ENCODE measurements around the gene CLMN. TPM values are rescaled to one million over a fixed set of nuclear protein-coding genes. Genes with fewer than 3 reads are reported as not detected.

The CLMN gene
- total RNA-seq, 2 donors from 2014 or later = 3.4 to 4.0 TPM

DNA sequence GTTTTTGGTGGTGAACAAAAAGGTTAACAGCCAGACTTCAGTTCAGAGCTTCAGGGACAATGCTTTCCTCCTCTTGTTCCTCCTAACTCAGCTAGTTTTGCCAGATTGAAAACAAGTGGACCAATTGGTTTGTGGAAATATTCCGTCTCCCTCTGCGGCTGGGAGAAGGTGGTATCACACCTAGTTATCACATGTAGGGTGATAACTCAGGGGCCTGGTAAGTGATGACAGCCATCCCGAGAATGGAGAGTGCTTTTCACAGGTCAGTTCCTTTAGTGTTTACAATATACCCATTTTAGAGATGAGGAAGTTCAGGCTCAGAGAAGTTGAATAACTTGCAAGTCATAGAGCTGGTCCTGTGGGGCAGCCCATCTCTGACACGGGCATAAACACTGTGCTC is 101.7 kb downstream of the CLMN start:
- Histone ChIP-seq H3K36me3 (no peaks in the 10 kb centered on the region), H3K4me1 (no peaks in the 10 kb centered on the region), H3K27ac (no peak overlapping the region), H3K9me3 (no peaks in the 10 kb centered on the region), H3K27me3 (no peaks in the 10 kb centered on the region), H3K4me3 (no peak overlapping the region)
- DNase-seq (ENCODE audit: low spot score) = no peak
- TF ChIP-seq, protein P1, sequence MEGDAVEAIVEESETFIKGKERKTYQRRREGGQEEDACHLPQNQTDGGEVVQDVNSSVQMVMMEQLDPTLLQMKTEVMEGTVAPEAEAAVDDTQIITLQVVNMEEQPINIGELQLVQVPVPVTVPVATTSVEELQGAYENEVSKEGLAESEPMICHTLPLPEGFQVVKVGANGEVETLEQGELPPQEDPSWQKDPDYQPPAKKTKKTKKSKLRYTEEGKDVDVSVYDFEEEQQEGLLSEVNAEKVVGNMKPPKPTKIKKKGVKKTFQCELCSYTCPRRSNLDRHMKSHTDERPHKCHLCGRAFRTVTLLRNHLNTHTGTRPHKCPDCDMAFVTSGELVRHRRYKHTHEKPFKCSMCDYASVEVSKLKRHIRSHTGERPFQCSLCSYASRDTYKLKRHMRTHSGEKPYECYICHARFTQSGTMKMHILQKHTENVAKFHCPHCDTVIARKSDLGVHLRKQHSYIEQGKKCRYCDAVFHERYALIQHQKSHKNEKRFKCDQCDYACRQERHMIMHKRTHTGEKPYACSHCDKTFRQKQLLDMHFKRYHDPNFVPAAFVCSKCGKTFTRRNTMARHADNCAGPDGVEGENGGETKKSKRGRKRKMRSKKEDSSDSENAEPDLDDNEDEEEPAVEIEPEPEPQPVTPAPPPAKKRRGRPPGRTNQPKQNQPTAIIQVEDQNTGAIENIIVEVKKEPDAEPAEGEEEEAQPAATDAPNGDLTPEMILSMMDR (IDR thresholded peaks at IDR 0.05) = no peak

DNA sequence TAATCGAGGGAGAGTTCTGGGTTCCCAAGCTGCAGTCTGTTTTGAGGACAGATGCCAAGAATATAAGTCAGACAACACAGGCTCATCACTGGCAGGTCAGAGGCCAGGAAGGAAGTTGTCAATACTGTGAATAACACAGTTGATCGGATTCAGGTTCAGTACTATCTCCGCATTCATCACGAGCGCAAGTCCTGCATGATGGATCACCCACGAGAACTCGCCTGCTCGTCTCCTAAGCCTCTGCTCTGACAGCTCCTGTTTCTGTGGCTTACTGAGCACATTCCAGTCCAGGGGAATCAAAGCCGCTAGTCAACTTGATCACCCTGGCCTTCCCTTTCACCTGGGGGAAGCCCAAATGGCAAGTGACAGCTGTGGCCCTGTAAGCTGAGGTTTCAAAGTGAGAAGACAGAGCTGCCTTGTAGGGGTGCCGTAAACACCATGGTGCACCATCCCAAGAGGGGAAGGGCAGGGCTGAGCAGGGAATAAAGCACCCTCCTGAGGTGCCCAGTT is 102.3 kb downstream of the CLMN start:
- no peaks in the 10 kb centered on the region for H3K4me1 ChIP-seq
- TF ChIP-seq, protein P1 (IDR thresholded peaks at IDR 0.05) = no peak
- no peak for DNase-seq (ENCODE audit: low spot score)
- no peaks in the 10 kb centered on the region for H3K27me3 ChIP-seq
- no peaks in the 10 kb centered on the region for H3K36me3 ChIP-seq
- H3K9me3 ChIP-seq = no peaks in the 10 kb centered on the region
- no peak overlapping the region for H3K4me3 ChIP-seq
- no peak overlapping the region for H3K27ac ChIP-seq

DNA sequence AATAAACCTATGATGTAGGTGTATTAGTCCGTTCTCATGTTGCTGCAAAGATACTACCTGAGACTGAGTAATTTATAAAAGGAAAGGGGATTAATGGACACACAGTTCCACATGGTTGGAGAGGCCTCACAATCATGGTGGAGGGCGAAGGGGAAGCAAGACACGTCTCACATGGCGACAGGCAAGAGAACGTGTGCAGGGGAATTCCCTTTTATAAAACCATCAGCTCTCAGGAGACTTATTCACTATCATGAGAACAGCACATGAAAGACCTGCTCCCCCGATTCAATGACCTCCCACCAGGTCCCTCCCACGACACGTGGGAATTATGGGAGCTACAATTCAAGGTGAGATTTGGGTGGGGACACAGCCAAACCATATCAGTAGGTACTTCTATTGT is 103.7 kb downstream of the CLMN start:
- TF ChIP-seq, protein P1 (IDR thresholded peaks at IDR 0.05) = no peak
- Histone ChIP-seq H3K4me3 (no peak overlapping the region), H3K36me3 (no peaks in the 10 kb centered on the region), H3K27ac (no peak overlapping the region), H3K27me3 (no peaks in the 10 kb centered on the region), H3K4me1 (no peaks in the 10 kb centered on the region), H3K9me3 (no peaks in the 10 kb centered on the region)
- DNase-seq (ENCODE audit: low spot score) = no peak

DNA sequence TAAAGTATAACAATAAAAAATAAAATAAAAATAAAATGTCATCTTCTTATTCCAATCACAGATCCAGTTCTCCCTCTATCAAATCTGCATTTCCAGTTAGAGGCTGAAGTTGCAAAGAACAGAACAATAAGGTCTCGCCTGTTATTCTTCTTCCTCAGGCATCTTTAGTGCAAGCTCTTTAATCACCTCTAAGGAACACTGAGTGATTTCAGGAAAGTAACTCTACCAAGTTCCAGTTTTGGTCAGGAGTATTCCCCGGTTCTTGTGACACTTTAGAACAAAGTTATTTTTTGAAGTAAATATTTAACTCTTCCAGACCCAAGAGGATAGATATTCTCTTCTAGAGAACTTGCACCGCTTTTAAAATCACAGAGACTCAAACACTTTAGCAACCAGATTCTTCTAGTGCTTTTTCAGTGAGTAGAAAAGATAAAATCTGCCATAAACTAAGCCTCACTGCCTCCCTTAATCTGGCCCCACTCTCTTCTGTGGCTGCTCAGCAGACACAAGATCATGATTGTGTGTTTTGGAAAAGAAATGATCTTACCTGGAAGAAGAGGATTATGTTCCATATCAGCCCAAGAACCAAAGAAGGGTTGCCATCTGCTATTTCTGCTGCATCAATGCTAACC is 104.5 kb downstream of the CLMN start:
- Histone ChIP-seq H3K4me3 (no peak overlapping the region), H3K27me3 (no peaks in the 10 kb centered on the region), H3K9me3 (no peaks in the 10 kb centered on the region), H3K36me3 (no peaks in the 10 kb centered on the region), H3K27ac (no peak overlapping the region), H3K4me1 (no peaks in the 10 kb centered on the region)
- no peak for DNase-seq (ENCODE audit: low spot score)
- TF ChIP-seq, protein P1 (IDR thresholded peaks at IDR 0.05) = no peak

DNA sequence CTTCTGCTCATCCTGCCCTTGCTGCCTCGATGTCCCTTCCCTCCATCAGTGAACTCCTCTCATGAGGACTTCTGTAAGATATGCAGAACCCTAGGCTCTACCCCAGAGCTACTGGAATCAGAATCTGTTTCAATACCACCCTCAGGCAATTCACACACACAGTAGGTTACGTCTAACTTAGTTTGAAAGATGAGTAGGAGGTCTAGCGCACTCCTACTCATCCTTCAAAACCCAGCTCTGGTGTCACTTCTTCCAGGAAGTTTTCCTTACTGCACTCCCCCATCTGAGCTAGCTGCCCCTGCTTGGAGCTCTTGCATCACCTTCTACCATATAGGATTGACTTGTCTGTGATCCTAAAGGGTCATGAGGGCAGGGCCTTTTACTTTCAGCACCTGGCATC is 105.9 kb downstream of the CLMN start:
- H3K27me3 ChIP-seq = no peaks in the 10 kb centered on the region
- no peaks in the 10 kb centered on the region for H3K4me1 ChIP-seq
- no peak for DNase-seq (ENCODE audit: low spot score)
- H3K4me3 ChIP-seq = no peak overlapping the region
- TF ChIP-seq, protein P1 (IDR thresholded peaks at IDR 0.05) = no peak
- no peaks in the 10 kb centered on the region for H3K9me3 ChIP-seq
- no peaks in the 10 kb centered on the region for H3K36me3 ChIP-seq
- H3K27ac ChIP-seq = no peak overlapping the region

Measured in right atrium auricular region (tissue), 2 donors.